GM12892 (cell line): ENCODE measurements around the gene VHLL.

Experiments
- DNase-seq: peaks from one replicate; pipeline ENCODE4 v3.0.0; 2011; ENCODE audit not compliant: insufficient read length
- FAIRE-seq: peaks from 2 replicates; lab custom pipeline; 2011; peaks lifted over from hg19 to GRCh38; lab: Jason Lieb, UNC
- POLR2A ChIP-seq: IDR thresholded peaks from 2 replicates; pipeline ENCODE4 v1.6.1; 2011; ENCODE audit warnings: low read depth, low read length, control low read depth
- POLR2AphosphoS5 ChIP-seq: IDR thresholded peaks from 2 replicates; pipeline ENCODE4 v1.6.1; 2011; ENCODE audit warnings: low read depth, low read length, control low read depth
- TAF1 ChIP-seq: IDR thresholded peaks from 2 replicates; pipeline ENCODE4 v1.6.1; 2011; ENCODE audit warnings: low read depth, mild to moderate bottlenecking, control low read depth, low read length, borderline replicate concordance

VHLL gene

GRCh38 chr1:156286061-156286460, 13.0 kb downstream of the VHLL start:
- FAIRE-seq (no peak), DNase-seq (no peak)
- TF ChIP-seq POLR2AphosphoS5 (no peak), POLR2A (no peak), TAF1 (no peak)

GRCh38 chr1:156285437-156285836, 13.7 kb downstream of the VHLL start:
- FAIRE-seq (no peak), DNase-seq (no peak)
- TF ChIP-seq POLR2A (no peak), TAF1 (no peak), POLR2AphosphoS5 (no peak)

- TF ChIP-seq POLR2A (no peak), POLR2AphosphoS5 (no peak), TAF1 (no peak)
- DNase-seq (no peak), FAIRE-seq (no peak)
Observed at GRCh38 chr1:156284757-156285156, 14.3 kb downstream of the VHLL start.

GRCh38 chr1:156284112-156284511, 15.0 kb downstream of the VHLL start, which contains the start of gene TMEM79:
TSS of gene TMEM79 (plus strand) at chr1:156284325. CDS start at chr1:156285227, 902 bp downstream.
- no peak for DNase-seq
- no peak for TF ChIP-seq POLR2AphosphoS5
- TF ChIP-seq POLR2A, result no peak
- TF ChIP-seq TAF1, result no peak
- FAIRE-seq, result no peak

GRCh38 chr1:156283521-156283920, 15.6 kb downstream of the VHLL start:
- no peak for FAIRE-seq
- TF ChIP-seq POLR2AphosphoS5 (no peak), POLR2A (no peak), TAF1 (no peak)
- no peak for DNase-seq

GRCh38 chr1:156282479-156283222, 16.5 kb downstream of the VHLL start, which contains the start of gene SMG5:
TSS of gene SMG5 (minus strand) at chr1:156282825. CDS start at chr1:156282680, 145 bp downstream.
- DNase-seq, result peak; percentile 85
- FAIRE-seq, result peak; percentile 95
- TF ChIP-seq TAF1, result peak; percentile 89; the same call in 1 of the 2 replicates
- TF ChIP-seq POLR2A, result peak; percentile 98
- peak; percentile 94 for TF ChIP-seq POLR2AphosphoS5

- DNase-seq, result no peak
- FAIRE-seq, result no peak
- TF ChIP-seq TAF1 (no peak), POLR2A (peak; percentile 24; the same call in 1 of the 2 replicates)
Observed at GRCh38 chr1:156281693-156282478, 17.2 kb downstream of the VHLL start.

- peak; percentile 7; the same call in 1 of the 2 replicates for TF ChIP-seq POLR2AphosphoS5
- peak; percentile 24; the same call in 1 of the 2 replicates for TF ChIP-seq POLR2A
- no peak for TF ChIP-seq TAF1
- DNase-seq, result no peak
- FAIRE-seq, result peak; percentile 48
Observed at GRCh38 chr1:156281281-156281680, 17.8 kb downstream of the VHLL start.

GRCh38 chr1:156279837-156280236, 19.3 kb downstream of the VHLL start:
- FAIRE-seq (no peak), DNase-seq (no peak)
- TF ChIP-seq POLR2AphosphoS5 (no peak), POLR2A (no peak), TAF1 (no peak)

- no peak for DNase-seq
Observed at GRCh38 chr1:156276966-156277381, 22.1 kb downstream of the VHLL start.

GRCh38 chr1:156276532-156276931, 22.6 kb downstream of the VHLL start:
- DNase-seq (no peak), FAIRE-seq (no peak)
- TF ChIP-seq POLR2A (no peak), TAF1 (no peak), POLR2AphosphoS5 (no peak)

More at GRCh38 chr1:156276966-156277381, 22.1 kb downstream of the VHLL start:
- TF ChIP-seq POLR2A (no peak), TAF1 (no peak), POLR2AphosphoS5 (no peak)
- FAIRE-seq, result no peak
